Skin of body (tissue), 2 donors: ENCODE results near the gene SP110. TPM values are rescaled to one million over a fixed set of nuclear protein-coding genes. Genes with fewer than 3 reads are reported as not detected.
"Not testable (repeated sequence)": the region's sequence is repeated elsewhere in the genome, so short reads cannot be mapped to it uniquely, and the experiment has no call there.

Experiments used
- DNase-seq: peaks from one replicate; lab custom pipeline; 2025; lab: John Stamatoyannopoulos, UW
- total RNA-seq: library from RNA; depleted of rRNA; stranded (reverse); fragments of >200 nt; gene quantifications from one replicate; pipeline ENCODE4 v1.2.3, GENCODE V29; 2014

Gene SP110
- total RNA-seq, 1 donor from 2014 or later: 12.2 TPM

DNA sequence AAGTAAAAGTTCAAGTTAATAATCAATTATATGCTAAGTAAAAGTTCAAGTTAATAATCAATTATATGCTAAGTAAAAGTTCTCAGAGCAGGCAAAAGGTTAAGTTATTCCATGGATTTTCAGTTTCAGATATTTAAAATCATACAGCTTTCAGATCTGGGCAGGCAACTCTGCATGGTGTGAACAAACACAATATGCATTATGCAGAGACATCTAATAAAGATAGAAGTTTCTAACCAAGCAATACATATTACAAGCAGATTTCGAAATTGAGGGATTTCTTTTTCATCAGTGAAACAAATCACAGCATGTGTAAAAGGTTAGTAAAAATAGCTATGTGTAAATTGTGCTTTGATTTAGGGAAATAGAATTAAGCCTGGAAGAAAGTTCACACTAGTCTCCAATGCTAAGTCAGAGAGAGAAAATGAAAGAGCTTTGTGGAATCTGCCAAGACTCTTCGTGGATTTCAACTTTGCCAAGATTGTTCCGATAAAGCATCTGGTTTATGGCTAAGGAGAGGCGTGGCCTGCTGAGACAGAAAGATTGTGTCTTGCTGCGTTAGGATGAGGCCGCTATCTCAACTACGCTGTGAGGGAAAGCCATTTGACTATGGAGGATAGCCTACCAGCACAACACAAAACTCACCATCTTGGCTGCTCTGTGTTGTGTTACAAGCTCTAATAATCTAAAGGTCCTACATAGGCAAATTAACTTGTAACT lies 91.0 kb downstream of the SP110 start:
- peak; percentile 74 for DNase-seq

DNA sequence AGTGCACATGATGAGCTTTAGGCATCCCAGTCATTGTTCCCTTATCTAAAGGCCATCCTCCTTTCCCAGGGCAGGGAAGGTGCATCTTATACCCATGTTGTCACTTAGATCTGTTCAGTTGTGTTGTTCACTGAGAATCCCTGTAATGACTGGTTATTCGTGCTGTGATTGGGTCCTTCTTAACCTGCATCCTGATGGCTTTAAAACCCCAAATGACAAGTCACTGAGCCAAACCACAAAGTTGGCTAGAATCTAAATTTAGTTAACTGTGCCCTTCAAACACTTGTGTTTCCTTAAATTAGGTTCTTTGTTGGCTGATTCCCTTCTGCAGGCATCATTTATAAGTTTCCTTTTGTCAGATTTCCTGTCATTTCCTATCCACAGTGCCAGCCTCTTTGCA lies 92.6 kb downstream of the SP110 start:
- no peak for DNase-seq

DNA sequence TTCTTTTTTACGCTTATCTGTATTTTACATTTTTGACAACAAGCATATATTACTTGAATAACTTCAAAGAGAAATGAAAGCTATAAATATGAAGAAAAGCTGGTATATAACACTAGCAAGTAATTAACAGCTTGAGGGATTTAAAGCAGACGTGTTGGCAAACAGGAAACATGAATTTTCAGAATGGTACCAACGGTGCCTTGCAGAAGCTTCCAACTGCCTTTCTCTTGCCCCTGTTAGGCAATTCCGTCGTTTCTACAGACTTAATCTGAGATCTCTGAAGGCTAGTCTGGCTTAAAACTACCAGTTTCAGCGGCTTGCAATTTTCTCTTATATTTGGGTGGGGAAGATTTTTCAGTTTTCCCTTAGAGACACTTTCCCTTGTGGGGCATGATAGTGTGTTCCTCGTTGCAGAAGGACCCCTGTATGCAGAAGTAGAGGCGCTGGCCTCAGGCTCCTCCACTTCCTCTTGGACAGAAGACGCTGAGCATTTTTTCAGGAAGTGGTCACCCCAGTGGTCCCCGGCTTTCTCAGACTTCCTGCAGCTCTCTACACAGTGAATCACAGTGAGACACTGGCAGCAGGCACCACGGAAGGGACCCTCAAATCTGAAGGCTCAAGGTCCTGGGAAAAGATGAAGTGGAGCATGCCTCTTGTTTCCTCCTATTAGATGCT lies 94.9 kb downstream of the SP110 start:
- DNase-seq: no peak

DNA sequence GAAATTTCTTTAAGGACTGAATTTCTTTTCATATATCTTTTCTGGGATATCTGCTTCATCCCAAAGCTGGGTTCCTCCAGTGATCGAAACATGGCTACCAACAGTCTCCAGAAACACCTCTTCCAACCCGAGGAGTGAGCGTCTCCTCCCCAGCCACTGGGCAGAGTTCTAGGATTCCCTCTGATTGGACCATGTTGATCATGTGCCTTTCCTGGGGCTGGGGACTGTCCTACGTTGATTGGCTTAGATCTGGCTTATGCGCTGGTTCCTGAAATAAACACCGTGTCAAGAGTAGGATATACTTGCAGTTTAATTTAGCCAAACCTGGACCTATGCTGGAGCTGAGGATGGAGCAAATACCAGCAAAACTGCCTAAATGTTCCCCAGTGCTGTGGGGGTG lies 95.5 kb downstream of the SP110 start:
- DNase-seq: no peak

DNA sequence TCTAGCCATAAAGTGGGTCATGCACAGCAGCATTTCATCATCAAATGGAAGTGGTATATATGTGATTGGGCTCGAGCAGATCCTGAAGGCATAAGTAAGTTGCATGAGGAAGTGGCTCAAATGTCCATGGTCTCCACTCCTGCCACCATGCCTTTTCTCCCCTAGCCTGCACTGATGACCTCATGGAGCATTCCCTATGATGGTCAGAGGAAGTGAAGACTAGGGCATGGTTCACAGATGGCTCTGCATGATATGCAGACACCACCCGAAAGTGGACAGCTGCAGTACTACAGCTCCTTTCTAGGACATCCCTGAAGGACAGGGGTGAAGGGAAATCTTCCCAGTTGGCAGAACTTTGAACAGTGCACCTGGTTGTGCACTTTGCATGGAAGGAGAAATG lies 99.4 kb downstream of the SP110 start:
- DNase-seq: not testable (repeated sequence)

DNA sequence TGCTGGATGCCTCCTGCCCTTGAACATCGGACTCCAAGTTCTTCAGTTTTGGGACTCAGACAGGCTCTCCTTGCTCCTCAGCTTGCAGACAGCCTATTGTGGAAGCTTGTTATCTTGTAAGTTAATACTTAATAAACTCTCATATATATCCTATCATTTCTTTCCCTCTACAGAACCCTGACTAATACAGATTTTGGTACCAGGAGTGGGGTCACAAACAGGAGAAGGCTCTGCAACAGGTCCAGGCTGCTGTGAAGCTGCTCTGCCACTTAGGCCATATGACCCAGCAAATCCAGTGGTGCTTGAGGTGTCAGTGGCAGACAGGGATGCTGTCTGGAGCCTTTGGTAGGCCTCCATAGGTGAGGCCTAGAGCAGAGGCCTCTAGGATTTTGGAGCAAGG lies 100.0 kb downstream of the SP110 start:
- not testable (repeated sequence) for DNase-seq

Other genes with a start within 250 kb of the SP110 start
- 8.2 TPM for gene SLC16A14, start 151.1 kb downstream of the SP110 start, total RNA-seq
- gene SP140, start 5.8 kb upstream of the SP110 start, total RNA-seq: 0.49 TPM
- 3.8 TPM for gene SP140L, start 107.2 kb upstream of the SP110 start, total RNA-seq
- gene SP100, start 196.2 kb upstream of the SP110 start, total RNA-seq: 39.4 TPM